Endometrial microvascular endothelial cells (primary cell): ENCODE data around the gene GAB2. TPM values are rescaled to one million over a fixed set of nuclear protein-coding genes. Genes with fewer than 3 reads are reported as not detected.
"Not testable (repeated sequence)": the region's sequence is repeated elsewhere in the genome, so short reads cannot be mapped to it uniquely, and the experiment has no call there.

Experiments
- in situ Hi-C: cut with HindIII; loops from 2 replicates; pipeline ENCODE4 v1.10.0; 2017; ENCODE audit warnings: low sequenced_read_pairs, low pct_unique_long_range_greater_than_20kb; ENCODE audit errors: inconsistent ontology term
- total RNA-seq: library from RNA; depleted of rRNA; stranded (reverse); fragments of >200 nt; gene quantifications from one replicate; pipeline ENCODE4 v1.2.3, GENCODE V29; 2015; ENCODE audit errors: inconsistent ontology term

The GAB2 gene
- total RNA-seq, 1 donor from 2014 or later: 16.8 TPM

- in situ Hi-C loops: no loop called here
These were observed 226.6 kb downstream of the GAB2 start for GRCh38 chr11:78190871-78191538.

GRCh38 chr11:78190374-78190773 lies 227.2 kb downstream of the GAB2 start:
- in situ Hi-C loops: no loop called here

- in situ Hi-C loops: no loop called here
These were observed 227.8 kb downstream of the GAB2 start for GRCh38 chr11:78189851-78190250.

- in situ Hi-C loops: no loop called here
These were observed 228.4 kb downstream of the GAB2 start for GRCh38 chr11:78189174-78189724.

GRCh38 chr11:78188286-78189173 lies 229.1 kb downstream of the GAB2 start, which contains the start of the genes KCTD21 and USP35:
KCTD21 (minus strand) TSS chr11:78188626; CDS start chr11:78174554, 14,072 bp downstream.
USP35 (plus strand) TSS chr11:78188919; CDS start chr11:78196246, 7,327 bp downstream.
- in situ Hi-C loops: no loop called here

GRCh38 chr11:78187366-78188285 lies 230.0 kb downstream of the GAB2 start:
- in situ Hi-C loops: no loop called here

- in situ Hi-C loops: no loop called here
These were observed 236.4 kb downstream of the GAB2 start for GRCh38 chr11:78181185-78181584.

GRCh38 chr11:78180751-78181150 lies 236.9 kb downstream of the GAB2 start:
- in situ Hi-C loops: no loop called here

GRCh38 chr11:78179459-78180071 lies 238.1 kb downstream of the GAB2 start:
- in situ Hi-C loops: no loop called here

- in situ Hi-C loops: no loop called here
These were observed 240.4 kb downstream of the GAB2 start for GRCh38 chr11:78177216-78177615.

- in situ Hi-C loops: no loop called here
These were observed 240.9 kb downstream of the GAB2 start for GRCh38 chr11:78176605-78177141.

GRCh38 chr11:78175862-78176261 lies 241.8 kb downstream of the GAB2 start:
- in situ Hi-C loops: not testable (repeated sequence)

GRCh38 chr11:78171951-78172350 lies 245.7 kb downstream of the GAB2 start:
- in situ Hi-C loops: no loop called here

- in situ Hi-C loops: no loop called here
These were observed 246.6 kb downstream of the GAB2 start for GRCh38 chr11:78170874-78171549.

GRCh38 chr11:78170413-78170812 lies 247.2 kb downstream of the GAB2 start:
- in situ Hi-C loops: no loop called here

- in situ Hi-C loops: no loop called here
These were observed 248.8 kb downstream of the GAB2 start for GRCh38 chr11:78168539-78169477.
